Transverse colon (tissue), 4 donors: ENCODE results near the gene SPECC1. TPM values are rescaled to one million over a fixed set of nuclear protein-coding genes. Genes with fewer than 3 reads are reported as not detected.
A peak's percentile ranks its signal among the peaks of the same experiment; 100 is the strongest.

Experiments used
- DNase-seq: peaks from one replicate; pipeline ENCODE4 v3.0.0-alpha.2; 2019
- H3K27ac ChIP-seq, 4 donors: fragments of 200-600 bp; sonication (generic); 2 replicates each; pipeline ENCODE4 v1.5.1; 2016 to 2018; ENCODE audit warnings: inconsistent platforms in 4 of 4
- H3K27me3 ChIP-seq: fragments of 200-600 bp; sonication (generic); 2 replicates; pipeline ENCODE4 v1.5.1; 2017; ENCODE audit warnings: inconsistent platforms
- H3K36me3 ChIP-seq, 4 donors: fragments of 200-600 bp; sonication (generic); 2 replicates each; pipeline ENCODE4 v1.5.1; 2017 to 2019; ENCODE audit warnings: inconsistent platforms in 4 of 4
- H3K4me1 ChIP-seq, 4 donors: fragments of 200-600 bp; sonication (generic); 2 replicates each; pipeline ENCODE4 v1.5.1; 2017 to 2020; ENCODE audit warnings: inconsistent platforms in 4 of 4
- H3K4me3 ChIP-seq, 4 donors: fragments of 200-600 bp; sonication (generic); 1 replicate in 1 of 4; 2 replicates in 3 of 4; pipeline versions ENCODE4 v1.5.1 to v1.6.1; 2017 to 2019; ENCODE audit warnings: inconsistent platforms in 4 of 4
- H3K9me3 ChIP-seq, 2 donors: fragments of 200-600 bp; sonication (generic); 2 replicates each; pipeline ENCODE4 v1.5.1; 2017 to 2019; ENCODE audit warnings: inconsistent platforms in 2 of 2
- EP300 ChIP-seq: sonication (generic); formaldehyde crosslinking; IDR thresholded peaks from one replicate; pipeline ENCODE4 v1.6.1; 2017; ENCODE audit warnings: antibody characterized with exemption, low read depth
- POLR2A ChIP-seq: fragments of 450-650 bp; IDR thresholded peaks from one replicate; pipeline ENCODE4 v1.6.1; 2016; ENCODE audit warnings: antibody characterized with exemption, mild to moderate bottlenecking, moderate library complexity
- POLR2AphosphoS5 ChIP-seq, 3 donors: sonication (generic); formaldehyde crosslinking; IDR thresholded peaks; one replicate each; pipeline ENCODE4 v1.6.1; 2016; ENCODE audit warnings: antibody characterized with exemption in 3 of 3
- WGBS, 2 donors: methylation state at CpG; one replicate each; pipeline ENCODE4 v1.1.5; 2018; ENCODE audit warnings: low coverage in 1 of 2; 5-methylcytosine and 5-hydroxymethylcytosine counted together
- in situ Hi-C, 4 donors: fragments of 200-750 bp; cut with MboI; loops; one replicate each; pipeline versions ENCODE4 v1.15.0 to v1.15.1; 2017; ENCODE audit warnings: low sequenced_read_pairs in 3 of 4, low pct_ligation_motif_present in 1 of 4, low pct_unique_long_range_greater_than_20kb in 1 of 4
- intact Hi-C: fragments of 100-400 bp; cut with DNase I; formaldehyde crosslinking; loops from one replicate; pipeline ENCODE4 v1.15.1; 2023; ENCODE audit warnings: low total_unique reads
- total RNA-seq, 4 donors: library from RNA; depleted of rRNA; stranded (reverse); fragments of >200 nt; gene quantifications; one replicate each; pipeline ENCODE4 v1.1.0, GENCODE V29; 2016
- TF ChIP-seq, protein P1 (sequence below), 5 experiments: fragments of 200-600 bp in 3 of 5; fragments of 450-650 bp in 2 of 5; sonication (generic) in 3 of 5; IDR thresholded peaks; 1 replicate in 2 of 5; 2 replicates in 3 of 5; pipeline ENCODE4 v1.5.1; 2016 to 2017; ENCODE audit warnings: antibody characterized with exemption in 5 of 5, inconsistent platforms in 3 of 5, mild to moderate bottlenecking in 2 of 5, moderate library complexity in 1 of 5

SPECC1 gene
- total RNA-seq, 4 donors from 2014 or later = 117 to 141 (median 125) TPM

DNA sequence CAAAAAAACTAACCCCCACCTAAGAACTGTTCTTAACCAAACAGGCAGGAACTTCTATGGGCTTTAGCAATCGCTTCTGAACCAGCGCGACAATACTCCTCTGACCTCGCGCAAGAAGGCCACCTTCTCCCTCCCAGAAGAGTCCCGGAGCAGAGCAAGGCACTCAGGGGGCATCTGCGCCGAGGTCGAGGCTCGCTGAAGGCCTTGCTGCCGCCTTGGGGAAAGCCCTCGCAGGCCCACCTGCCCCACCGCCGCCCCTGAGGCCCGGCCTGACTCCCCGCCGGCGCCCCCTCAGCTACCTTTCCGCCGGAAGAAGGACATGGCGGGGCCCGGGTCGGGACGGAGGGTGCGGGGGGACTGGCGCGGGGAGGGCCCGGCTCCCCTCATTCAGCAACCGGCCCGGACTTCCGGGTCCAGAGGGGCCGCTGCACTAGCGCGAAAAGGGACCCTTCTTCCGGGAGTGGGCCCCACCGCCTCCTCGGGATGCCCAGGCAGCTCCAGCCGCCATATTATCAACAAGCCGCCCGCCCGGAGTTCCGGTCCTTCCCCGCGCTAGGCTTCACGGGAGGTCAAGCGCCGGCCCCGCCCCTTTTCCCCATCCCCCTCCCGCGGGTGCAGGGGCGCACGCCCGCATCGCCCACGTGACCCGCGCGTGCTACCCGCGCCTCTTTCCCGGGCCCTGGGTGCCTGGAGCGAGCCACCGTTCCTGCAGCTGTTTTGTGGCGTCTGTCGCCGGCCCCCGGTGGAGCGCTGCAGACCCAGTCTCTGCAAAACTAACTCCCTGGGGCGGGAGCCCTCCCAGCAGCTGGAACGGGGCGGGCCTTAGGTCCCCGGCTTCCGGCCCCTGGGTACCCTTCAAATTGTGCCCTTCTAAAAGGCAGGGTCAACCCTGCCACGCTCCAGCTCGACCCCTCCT lies 31.6 kb upstream of the SPECC1 start, which contains the start of gene AKAP10:
AKAP10 (minus strand) TSS at position 536 of the 916 bp plus-strand sequence; CDS start at position 387, 149 bp downstream.
- in situ Hi-C loops = loop anchor here in 1 of 4 donors (25.0 kb wide), 1 partner anchor 335 kb away; no protein-coding TSS in a partner anchor
- peak; percentile 73 for TF ChIP-seq POLR2A
- TF ChIP-seq POLR2AphosphoS5 (IDR thresholded peaks at IDR 0.05) = peak; percentile 62 to 75 (median 66)
- TF ChIP-seq EP300 = no peak
- TF ChIP-seq, protein P1, sequence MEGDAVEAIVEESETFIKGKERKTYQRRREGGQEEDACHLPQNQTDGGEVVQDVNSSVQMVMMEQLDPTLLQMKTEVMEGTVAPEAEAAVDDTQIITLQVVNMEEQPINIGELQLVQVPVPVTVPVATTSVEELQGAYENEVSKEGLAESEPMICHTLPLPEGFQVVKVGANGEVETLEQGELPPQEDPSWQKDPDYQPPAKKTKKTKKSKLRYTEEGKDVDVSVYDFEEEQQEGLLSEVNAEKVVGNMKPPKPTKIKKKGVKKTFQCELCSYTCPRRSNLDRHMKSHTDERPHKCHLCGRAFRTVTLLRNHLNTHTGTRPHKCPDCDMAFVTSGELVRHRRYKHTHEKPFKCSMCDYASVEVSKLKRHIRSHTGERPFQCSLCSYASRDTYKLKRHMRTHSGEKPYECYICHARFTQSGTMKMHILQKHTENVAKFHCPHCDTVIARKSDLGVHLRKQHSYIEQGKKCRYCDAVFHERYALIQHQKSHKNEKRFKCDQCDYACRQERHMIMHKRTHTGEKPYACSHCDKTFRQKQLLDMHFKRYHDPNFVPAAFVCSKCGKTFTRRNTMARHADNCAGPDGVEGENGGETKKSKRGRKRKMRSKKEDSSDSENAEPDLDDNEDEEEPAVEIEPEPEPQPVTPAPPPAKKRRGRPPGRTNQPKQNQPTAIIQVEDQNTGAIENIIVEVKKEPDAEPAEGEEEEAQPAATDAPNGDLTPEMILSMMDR (IDR thresholded peaks at IDR 0.05) = no peak

DNA sequence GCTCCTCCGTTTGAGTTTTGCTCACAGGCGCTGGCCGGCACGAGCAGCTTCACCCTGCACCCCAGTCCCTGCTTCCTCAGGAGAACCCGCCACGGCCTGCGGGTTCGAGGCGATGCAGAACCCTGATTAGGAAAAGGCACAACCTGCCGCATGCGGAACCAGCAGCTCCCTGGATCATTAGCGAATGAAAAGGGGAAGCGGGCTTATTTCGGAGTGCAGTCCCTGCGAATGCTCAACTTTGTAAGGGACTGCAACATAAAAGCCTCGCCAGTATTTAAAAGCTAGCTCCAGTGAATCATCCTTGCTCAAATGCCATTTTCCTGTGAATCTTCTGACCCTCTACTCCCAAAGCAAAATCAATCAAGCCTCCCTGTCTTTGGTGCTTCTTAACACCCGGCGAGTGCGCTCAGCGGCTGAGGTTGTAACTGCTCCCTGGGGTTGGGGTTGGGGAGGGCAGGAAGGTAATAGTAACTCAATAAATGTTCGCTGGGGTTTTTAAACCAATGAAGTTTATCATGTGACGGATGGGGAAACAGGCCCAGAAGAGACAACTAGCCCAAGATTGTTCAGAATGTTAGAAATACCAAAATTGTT lies 30.9 kb upstream of the SPECC1 start:
- H3K36me3 ChIP-seq = no peaks in the 10 kb centered on the region
- TF ChIP-seq POLR2A (no peak), POLR2AphosphoS5 (IDR thresholded peaks at IDR 0.05) (no peak), EP300 (no peak)
- TF ChIP-seq, protein P1 (IDR thresholded peaks at IDR 0.05) = no peak
- peaks cover 15 to 22% (median 20%) of the 10 kb centered on the region in 4 donors for H3K4me1 ChIP-seq
- peak overlapping the region; percentile 88 to 94 (median 92) for H3K27ac ChIP-seq
- intact Hi-C loops = no loop called here
- H3K9me3 ChIP-seq = no peaks in the 10 kb centered on the region
- DNase-seq = no peak
- peak overlapping the region; percentile 68 to 99 (median 92) for H3K4me3 ChIP-seq
- no peaks in the 10 kb centered on the region for H3K27me3 ChIP-seq
- 52 to 77% methylated on average over 7 to 22 of the region's 22 CpGs for WGBS, 2 donors
- in situ Hi-C loops = loop anchor here in 1 of 4 donors (25.0 kb wide), 1 partner anchor 334 kb away; no protein-coding TSS in a partner anchor

More for the DNA sequence above, 31.6 kb upstream of the SPECC1 start, which contains the start of gene AKAP10:
- peak within 1 kb of the TSS; percentile 88 to 94 (median 92) for H3K27ac ChIP-seq
- 0% methylated on average over 2 to 50 of the region's 75 CpGs for WGBS, 2 donors
- H3K4me3 ChIP-seq = peak within 1 kb of the TSS; percentile 68 to 99 (median 92)
- H3K27me3 ChIP-seq = no peaks in the 10 kb centered on the region
- no peaks in the 10 kb centered on the region for H3K9me3 ChIP-seq
- no peaks in the 10 kb centered on the region for H3K36me3 ChIP-seq
- intact Hi-C loops = no loop called here
- peaks cover 15 to 22% (median 20%) of the 10 kb centered on the region in 4 donors for H3K4me1 ChIP-seq
- DNase-seq = peak; percentile 96

DNA sequence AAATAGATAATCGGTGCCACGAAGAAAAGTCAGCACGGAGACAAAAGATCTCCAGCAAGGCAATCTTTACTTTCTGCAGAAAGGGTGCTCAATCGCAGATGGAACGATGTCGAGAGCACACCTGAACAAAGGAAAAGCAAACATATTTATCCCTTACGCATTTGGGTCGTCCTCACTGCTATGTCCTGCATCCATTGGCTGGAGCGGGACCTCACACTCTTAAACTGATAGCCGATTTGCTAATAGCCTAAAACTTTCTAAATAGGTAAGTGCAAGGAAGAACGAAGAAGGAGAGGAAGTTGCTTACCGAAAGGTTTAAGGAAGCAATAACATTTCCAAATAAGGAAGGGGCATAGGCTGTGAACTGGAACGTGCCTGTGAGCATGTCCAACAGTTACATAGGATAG lies 30.4 kb upstream of the SPECC1 start:
- Histone ChIP-seq H3K36me3 (no peaks in the 10 kb centered on the region), H3K27me3 (no peaks in the 10 kb centered on the region), H3K27ac (peak overlapping the region; percentile 88 to 94 (median 92)), H3K9me3 (no peaks in the 10 kb centered on the region), H3K4me1 (peaks cover 15 to 22% (median 20%) of the 10 kb centered on the region in 4 donors), H3K4me3 (peak overlapping the region in 1 of 4 donors; percentile 94)
- in situ Hi-C loops = loop anchor here in 1 of 4 donors (25.0 kb wide), 1 partner anchor 333 kb away; no protein-coding TSS in a partner anchor
- TF ChIP-seq, protein P1 (IDR thresholded peaks at IDR 0.05) = no peak
- TF ChIP-seq POLR2A = no peak
- no peak for TF ChIP-seq POLR2AphosphoS5 (IDR thresholded peaks at IDR 0.05)
- DNase-seq = no peak
- intact Hi-C loops = no loop called here
- WGBS, 2 donors = 78% methylated on average over 13 of the region's 13 CpGs
